ENCODE measurements around the gene DSG4.

DNA sequence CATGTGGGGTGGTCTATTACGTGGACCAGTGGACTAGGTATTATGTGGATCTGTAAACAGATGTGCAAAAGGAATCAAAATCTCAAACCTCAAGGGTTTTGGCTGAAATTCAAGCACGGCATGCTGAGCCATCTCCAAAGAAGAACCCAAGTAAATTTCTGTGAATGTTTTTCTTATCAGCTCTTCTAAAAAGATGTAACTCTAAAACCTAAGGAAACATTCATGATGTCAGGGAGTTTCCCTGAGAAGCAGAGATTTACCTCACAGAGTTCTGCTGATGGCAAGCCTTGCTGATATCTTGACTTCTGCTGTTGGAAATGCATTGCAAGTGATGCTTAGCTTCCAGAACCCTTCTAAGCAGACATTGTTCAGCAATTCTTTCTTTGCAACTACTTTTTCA lies 21.6 kb downstream of the DSG4 start:
- TF ChIP-seq EZH2 (IDR thresholded peaks at IDR 0.05), result no peak
- TF ChIP-seq POLR2AphosphoS5 (IDR thresholded peaks at IDR 0.05; ENCODE audit: borderline replicate concordance, low read depth, low read length), result no peak
- TF ChIP-seq FOXP2 (optimal IDR thresholded peaks at IDR 0.05; ENCODE audit: control extremely low read depth, extremely low read length, insufficient read depth), result no peak

All from SK-N-MC (cell line).